ENCODE data around the gene ZNF787.
A peak's percentile ranks its signal among the peaks of the same experiment; 100 is the strongest.
"Not testable (repeated sequence)": the region's sequence is repeated elsewhere in the genome, so short reads cannot be mapped to it uniquely, and the experiment has no call there.

Gene ZNF787

GRCh38 chr19:56121180-56122167, at the start of gene ZNF787:
Gene ZNF787 (minus strand): TSS chr19:56121295. CDS start chr19:56103217, 18,078 bp downstream.
- peak; percentile 98 to 99 for DNase-seq

GRCh38 chr19:56170261-56170660, 49.2 kb upstream of the ZNF787 start:
- no peak for DNase-seq

- DNase-seq = no peak
These were observed 46.0 kb upstream of the ZNF787 start for GRCh38 chr19:56167064-56167578.

DNA sequence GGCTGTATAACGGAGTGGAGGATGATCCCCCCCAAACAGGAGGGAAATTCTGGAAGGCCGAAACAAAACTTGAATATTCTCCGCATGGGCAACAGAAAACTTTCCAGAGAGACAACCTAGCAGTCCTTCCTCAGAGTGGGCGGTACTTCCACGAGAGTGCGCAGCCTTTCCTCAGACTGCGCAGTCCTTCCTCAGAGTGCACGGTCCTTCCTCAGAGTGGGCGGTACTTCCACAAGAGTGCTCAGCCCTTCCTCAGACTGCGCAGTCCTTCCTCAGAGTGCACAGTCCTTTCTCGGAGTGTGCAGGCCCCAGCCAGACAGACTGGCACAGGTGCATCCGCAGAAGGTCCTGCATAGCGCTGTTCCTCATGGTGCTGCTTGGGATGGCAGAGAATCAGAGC, 42.0 kb upstream of the ZNF787 start:
- no peak for DNase-seq

- DNase-seq = no peak
These were observed 41.2 kb upstream of the ZNF787 start for GRCh38 chr19:56162258-56162657.

DNA sequence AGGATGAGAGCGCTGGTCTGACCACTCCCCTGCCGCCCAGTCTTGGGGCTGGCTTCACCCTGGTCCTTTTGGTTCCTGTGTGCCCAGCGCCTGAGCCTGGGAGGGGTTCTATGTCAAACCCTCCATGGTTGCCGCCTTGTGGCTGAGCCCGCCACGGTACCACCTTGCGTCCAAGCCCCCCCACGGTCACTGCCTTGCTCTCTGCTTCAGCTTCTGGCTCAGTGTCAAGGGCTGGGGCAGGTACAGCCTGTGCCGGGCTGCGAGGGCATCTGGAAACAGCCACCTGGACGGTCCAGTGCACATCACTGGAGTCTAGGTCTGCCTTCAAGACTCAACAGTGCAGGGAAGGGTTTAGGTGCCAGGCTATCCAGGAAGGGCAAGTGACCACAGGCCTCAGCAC, 40.4 kb upstream of the ZNF787 start:
- DNase-seq = no peak

DNA sequence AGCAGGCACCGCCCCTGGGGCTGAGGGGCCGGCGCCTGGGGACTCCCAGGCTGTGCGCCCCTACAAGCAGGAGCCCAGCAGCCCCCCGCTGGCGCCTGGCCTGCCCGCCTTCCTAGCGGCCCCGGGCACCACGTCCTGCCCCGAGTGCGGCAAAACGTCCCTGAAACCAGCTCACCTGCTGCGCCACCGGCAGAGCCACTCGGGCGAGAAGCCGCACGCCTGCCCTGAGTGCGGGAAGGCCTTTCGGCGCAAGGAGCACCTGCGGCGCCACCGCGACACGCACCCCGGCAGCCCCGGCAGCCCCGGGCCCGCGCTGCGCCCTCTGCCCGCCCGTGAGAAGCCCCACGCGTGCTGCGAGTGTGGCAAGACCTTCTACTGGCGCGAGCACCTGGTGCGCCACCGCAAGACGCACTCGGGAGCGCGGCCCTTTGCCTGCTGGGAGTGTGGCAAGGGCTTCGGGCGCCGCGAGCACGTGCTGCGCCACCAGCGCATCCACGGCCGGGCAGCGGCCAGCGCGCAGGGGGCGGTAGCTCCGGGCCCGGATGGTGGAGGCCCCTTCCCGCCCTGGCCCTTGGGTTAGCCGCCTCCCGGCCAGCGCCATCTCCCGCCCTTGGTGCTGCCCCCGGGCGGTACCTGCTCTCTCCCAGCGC, 38.7 kb upstream of the ZNF787 start:
- no peak for DNase-seq

GRCh38 chr19:56159009-56159559, 38.0 kb upstream of the ZNF787 start:
- no peak for DNase-seq

DNA sequence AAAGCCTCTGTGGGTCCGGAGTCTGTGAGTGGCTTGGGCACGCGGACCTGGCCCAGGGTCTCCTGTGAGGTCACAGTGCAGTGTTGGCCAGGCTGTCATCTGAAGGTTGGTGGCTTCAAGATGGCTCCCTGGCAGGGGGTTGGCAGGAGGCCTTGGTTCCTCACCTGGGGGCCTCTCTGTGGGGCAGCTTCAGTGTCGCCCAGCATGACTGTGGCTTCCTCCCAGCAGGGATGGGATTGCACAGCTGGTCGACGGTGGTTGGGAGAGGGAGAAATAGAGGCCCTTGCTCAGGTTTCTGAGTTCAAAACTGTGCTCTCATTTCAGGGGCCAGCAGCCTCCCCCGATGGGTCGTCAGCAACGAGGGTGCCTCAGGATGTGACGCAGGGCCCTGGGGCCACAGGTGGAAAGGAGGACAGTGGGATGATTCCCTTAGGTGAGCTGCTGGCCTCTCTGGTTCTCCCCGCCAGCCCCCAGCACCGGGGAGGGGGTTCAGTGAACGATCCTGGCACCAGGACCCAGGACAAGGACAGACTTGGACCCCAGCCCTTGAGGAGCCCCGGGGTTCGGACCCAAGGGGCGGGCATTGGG, 37.2 kb upstream of the ZNF787 start:
- no peak for DNase-seq

DNA sequence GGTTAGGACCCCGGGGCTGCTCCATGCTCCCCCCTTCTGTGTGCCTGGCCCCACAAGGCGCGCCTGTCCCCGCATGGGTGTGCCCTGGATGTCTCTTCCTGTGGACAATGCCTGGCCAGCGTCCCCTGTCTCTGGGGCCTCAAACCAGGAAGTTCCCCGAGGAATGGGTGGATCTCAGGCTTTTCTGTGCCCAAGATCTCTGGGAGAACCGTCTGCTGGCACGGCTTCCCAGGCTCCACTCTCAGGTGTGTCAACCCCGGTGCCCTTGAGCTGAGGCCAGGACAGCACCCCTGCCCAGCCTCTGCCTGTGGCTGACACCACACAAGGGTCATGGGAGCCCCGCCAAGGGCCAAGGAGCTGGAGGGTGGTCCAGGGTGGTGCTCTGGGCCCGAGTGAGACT, 35.7 kb upstream of the ZNF787 start:
- DNase-seq = no peak

DNA sequence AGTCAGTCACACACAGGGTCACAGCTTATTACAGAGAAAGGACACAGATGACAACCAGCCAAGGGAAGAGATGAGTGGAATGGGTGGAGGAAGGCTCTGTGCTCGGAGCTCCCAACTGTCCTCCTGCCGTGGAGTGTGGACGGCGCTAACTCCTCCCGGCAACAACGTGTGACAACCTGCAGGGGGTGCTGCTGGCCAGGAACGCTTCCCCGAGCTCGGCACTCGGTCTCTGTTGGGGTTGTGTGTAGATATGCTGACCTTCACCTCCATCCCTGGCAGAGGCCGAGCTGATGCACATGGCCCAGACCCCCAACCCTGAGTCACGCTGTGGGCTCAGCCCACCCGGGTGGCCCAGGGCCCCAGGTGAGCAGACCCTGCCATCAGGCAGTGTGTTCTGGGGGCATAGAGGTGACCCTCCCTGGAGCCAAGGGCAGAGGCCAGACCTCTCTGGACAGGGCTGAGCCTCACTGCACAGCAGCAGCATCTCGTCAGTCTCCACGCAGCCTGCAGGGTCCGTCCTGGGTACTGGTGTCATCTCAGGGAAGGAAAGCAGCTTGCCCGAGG, 34.1 kb upstream of the ZNF787 start:
- DNase-seq = no peak

DNA sequence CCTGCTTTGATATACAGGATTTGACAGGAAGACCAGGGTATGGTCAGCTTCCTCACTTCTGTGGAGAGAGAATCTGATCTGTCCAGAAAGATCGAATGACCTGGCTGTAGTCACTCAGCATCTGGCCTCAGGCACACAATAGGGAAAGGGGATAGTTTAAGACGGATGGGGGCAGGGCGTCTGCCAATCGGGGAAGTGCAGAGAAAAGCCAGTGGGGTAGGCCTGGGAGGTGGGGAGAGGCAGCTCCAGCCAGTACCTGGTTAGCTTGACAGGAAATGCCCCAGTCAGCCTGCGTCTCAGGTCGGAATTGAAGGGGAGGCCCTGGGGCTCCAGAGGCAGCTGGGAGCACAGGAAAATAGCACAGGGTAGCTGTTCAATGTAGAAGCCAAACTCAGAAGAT, 32.4 kb upstream of the ZNF787 start:
- no peak for DNase-seq

DNA sequence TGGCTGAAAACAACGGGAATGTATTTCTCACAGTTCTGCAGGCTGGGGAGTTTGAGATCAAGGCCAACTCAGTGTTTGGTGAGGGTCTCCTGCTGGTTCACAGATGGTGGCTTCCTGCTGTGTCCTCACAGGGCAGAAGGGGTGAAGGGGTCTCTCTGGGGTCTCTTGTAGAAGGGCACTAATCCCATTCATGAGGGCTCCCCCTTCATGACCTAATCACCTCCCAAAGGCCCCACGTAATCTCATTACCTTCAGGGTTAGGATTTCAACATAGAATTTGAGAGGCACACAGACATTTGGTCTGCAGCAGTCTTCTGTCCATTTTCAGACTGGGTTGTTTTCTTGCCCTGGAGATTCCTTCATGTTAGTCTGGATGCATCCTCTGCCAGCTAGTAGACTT, 31.5 kb upstream of the ZNF787 start:
- no peak for DNase-seq

GRCh38 chr19:56150358-56150757, 29.3 kb upstream of the ZNF787 start:
- no peak for DNase-seq

GRCh38 chr19:56149656-56150038, 28.6 kb upstream of the ZNF787 start:
- DNase-seq = no peak

DNA sequence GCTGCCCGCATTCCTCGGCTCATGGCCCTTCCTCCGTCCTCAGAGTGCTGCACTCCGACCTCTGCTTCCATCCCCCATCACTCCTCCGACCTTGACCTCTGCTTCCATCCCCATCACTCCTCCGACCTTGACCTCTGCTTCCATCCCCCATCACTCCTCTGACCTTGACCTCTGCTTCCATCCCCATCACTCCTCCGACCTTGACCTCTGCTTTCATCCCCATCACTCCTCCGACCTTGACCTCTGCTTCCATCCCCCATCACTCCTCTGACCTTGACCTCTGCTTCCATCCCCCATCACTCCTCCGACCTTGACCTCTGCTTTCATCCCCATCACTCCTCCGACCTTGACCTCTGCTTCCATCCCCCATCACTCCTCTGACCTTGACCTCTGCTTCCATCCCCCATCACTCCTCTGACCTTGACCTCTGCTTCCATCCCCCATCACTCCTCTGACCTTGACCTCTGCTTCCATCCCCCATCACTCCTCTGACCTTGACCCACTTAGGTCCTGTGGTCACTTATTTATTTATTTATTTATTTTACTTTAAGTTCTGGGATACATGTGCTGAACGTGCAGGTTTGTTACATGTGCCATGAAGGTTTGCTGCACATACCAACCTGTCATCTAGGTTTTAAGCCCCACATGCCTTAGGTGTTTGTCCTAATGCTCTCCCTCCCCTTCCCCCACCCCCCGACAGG, 28.0 kb upstream of the ZNF787 start:
- DNase-seq = not testable (repeated sequence)

DNA sequence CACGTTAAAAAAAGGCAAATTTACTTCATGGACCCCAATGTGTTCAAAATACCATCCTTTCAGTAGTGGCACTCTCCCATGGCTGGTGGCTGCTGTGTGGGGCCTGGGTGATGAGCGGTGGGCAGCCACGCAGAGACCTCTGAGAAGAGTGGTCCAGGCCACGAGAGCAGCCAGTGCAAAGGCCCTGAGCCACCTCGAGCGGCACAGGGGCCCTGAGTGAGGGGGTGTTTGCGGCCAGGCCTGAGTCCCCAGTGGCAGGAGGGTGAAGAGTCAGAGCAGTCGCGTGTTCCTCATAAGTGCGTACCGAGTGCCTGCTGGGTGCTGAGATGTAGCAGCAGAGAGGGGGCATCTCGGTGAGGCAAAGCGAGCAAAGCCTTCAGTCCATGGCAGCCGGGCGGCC, 27.0 kb upstream of the ZNF787 start:
- DNase-seq = no peak

DNA sequence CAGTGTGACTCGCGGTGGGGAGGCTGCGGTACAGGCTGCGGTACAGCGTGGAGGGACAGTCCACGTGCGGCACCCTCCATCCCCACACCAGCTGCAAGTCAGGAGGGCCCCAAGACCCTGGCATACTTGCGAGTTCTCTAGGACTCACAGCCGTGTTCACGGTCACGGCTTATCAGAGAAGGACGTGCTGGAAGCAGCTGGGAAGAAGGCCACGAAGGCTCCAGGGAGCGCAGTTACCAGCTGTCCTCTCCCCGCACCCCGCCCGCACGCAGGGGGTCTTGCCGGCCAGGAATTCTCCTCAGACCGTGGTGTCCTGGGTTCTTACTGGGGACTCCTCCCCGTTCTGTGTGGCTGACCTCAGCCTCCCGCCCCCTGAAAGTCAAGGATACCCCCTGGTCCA, 26.2 kb upstream of the ZNF787 start:
- no peak for DNase-seq

GRCh38 chr19:56146904-56147303, 25.8 kb upstream of the ZNF787 start:
- no peak for DNase-seq

DNA sequence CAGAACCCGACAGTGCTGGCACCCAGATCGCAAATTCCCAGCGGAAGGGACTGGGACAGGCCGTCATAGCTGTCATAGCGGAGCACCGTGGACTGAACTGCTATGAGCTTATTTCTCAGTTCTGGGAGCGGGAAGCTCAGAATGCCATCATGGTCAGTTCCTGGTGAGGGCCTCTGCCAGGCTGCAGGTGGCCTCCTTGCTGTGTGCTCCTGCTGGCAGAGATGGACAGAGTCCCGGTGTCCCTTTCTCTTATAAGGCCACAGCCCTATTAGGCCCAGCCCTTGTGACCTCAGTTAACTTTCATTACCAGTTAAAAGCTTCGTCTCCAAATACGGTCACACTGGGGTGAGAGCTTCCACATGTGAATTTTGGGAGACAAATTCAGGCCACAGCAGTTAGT, 24.6 kb upstream of the ZNF787 start:
- no peak for DNase-seq

- DNase-seq = no peak
These were observed 23.7 kb upstream of the ZNF787 start for GRCh38 chr19:56144831-56145230.

- DNase-seq = no peak
These were observed 23.3 kb upstream of the ZNF787 start for GRCh38 chr19:56144376-56144775.
